ENCODE data around the gene FBXW8.

FBXW8 gene

GRCh38 chr12:116916714-116917114, 6.0 kb downstream of the FBXW8 start:
- peaks cover 23% of the 10 kb centered on the region for H3K4me1 ChIP-seq (ENCODE audit: control insufficient read depth, insufficient read depth, low read length)
- no peak overlapping the region for H3K9ac ChIP-seq (ENCODE audit: low read length)
- H3K4me3 ChIP-seq (ENCODE audit: low read length), result no peak overlapping the region
- no peaks in the 10 kb centered on the region for H3K27me3 ChIP-seq (replicated peaks; ENCODE audit: control insufficient read depth, insufficient read depth, low read length)
- H3K9me3 ChIP-seq (ENCODE audit: control insufficient read depth, low read length), result no peaks in the 10 kb centered on the region
- peak; percentile 54 for DNase-seq (ENCODE audit: low read depth)
- H3K36me3 ChIP-seq (ENCODE audit: control insufficient read depth, insufficient read depth, low read length, severe bottlenecking), result no peaks in the 10 kb centered on the region

DNA sequence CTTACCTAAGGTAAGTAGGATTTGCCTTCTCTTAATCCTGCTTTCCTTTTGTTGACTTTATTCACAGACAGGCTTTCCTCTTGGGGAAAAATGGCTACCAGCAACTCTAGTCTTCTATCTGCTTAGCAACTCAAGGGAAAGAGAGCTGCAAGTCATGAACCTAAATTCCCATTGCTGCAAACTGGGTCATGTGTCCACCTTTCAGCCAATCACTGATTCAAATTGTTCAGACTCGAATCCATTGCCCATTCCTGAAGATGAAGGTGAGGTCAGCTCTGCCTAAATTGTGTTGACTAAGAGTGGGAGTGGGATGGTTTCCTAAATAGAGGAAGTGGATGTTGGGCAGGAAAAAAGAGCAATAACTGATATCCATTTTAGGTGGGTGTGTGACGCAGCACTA, 7.7 kb downstream of the FBXW8 start:
- Histone ChIP-seq H3K4me3 (ENCODE audit: low read length) (no peak overlapping the region), H3K27me3 (replicated peaks; ENCODE audit: control insufficient read depth, insufficient read depth, low read length) (no peaks in the 10 kb centered on the region), H3K9me3 (ENCODE audit: control insufficient read depth, low read length) (no peaks in the 10 kb centered on the region), H3K9ac (ENCODE audit: low read length) (no peak overlapping the region), H3K4me1 (ENCODE audit: control insufficient read depth, insufficient read depth, low read length) (peaks cover 31% of the 10 kb centered on the region), H3K36me3 (ENCODE audit: control insufficient read depth, insufficient read depth, low read length, severe bottlenecking) (no peaks in the 10 kb centered on the region)
- DNase-seq (ENCODE audit: low read depth), result no peak

GRCh38 chr12:116919247-116919661, 8.5 kb downstream of the FBXW8 start:
- Histone ChIP-seq H3K9me3 (ENCODE audit: control insufficient read depth, low read length) (no peaks in the 10 kb centered on the region), H3K9ac (ENCODE audit: low read length) (no peak overlapping the region), H3K27me3 (replicated peaks; ENCODE audit: control insufficient read depth, insufficient read depth, low read length) (no peaks in the 10 kb centered on the region), H3K4me1 (ENCODE audit: control insufficient read depth, insufficient read depth, low read length) (peaks cover 31% of the 10 kb centered on the region), H3K4me3 (ENCODE audit: low read length) (no peak overlapping the region), H3K36me3 (ENCODE audit: control insufficient read depth, insufficient read depth, low read length, severe bottlenecking) (no peaks in the 10 kb centered on the region)
- no peak for DNase-seq (ENCODE audit: low read depth)

- Histone ChIP-seq H3K9me3 (ENCODE audit: control insufficient read depth, low read length) (no peaks in the 10 kb centered on the region), H3K9ac (ENCODE audit: low read length) (no peak overlapping the region), H3K36me3 (ENCODE audit: control insufficient read depth, insufficient read depth, low read length, severe bottlenecking) (no peaks in the 10 kb centered on the region), H3K27me3 (replicated peaks; ENCODE audit: control insufficient read depth, insufficient read depth, low read length) (no peaks in the 10 kb centered on the region), H3K4me1 (ENCODE audit: control insufficient read depth, insufficient read depth, low read length) (peaks cover 36% of the 10 kb centered on the region), H3K4me3 (ENCODE audit: low read length) (no peak overlapping the region)
- no peak for DNase-seq (ENCODE audit: low read depth)
Observed at GRCh38 chr12:116919706-116920485, 9.1 kb downstream of the FBXW8 start.

GRCh38 chr12:116920939-116921338, 10.2 kb downstream of the FBXW8 start:
- Histone ChIP-seq H3K4me1 (ENCODE audit: control insufficient read depth, insufficient read depth, low read length) (peaks cover 45% of the 10 kb centered on the region), H3K9ac (ENCODE audit: low read length) (no peak overlapping the region), H3K27me3 (replicated peaks; ENCODE audit: control insufficient read depth, insufficient read depth, low read length) (no peaks in the 10 kb centered on the region), H3K4me3 (ENCODE audit: low read length) (no peak overlapping the region), H3K36me3 (ENCODE audit: control insufficient read depth, insufficient read depth, low read length, severe bottlenecking) (no peaks in the 10 kb centered on the region), H3K9me3 (ENCODE audit: control insufficient read depth, low read length) (no peaks in the 10 kb centered on the region)
- DNase-seq (ENCODE audit: low read depth), result no peak

GRCh38 chr12:116922194-116922897, 11.6 kb downstream of the FBXW8 start:
- no peaks in the 10 kb centered on the region for H3K9me3 ChIP-seq (ENCODE audit: control insufficient read depth, low read length)
- H3K36me3 ChIP-seq (ENCODE audit: control insufficient read depth, insufficient read depth, low read length, severe bottlenecking), result no peaks in the 10 kb centered on the region
- H3K27me3 ChIP-seq (replicated peaks; ENCODE audit: control insufficient read depth, insufficient read depth, low read length), result no peaks in the 10 kb centered on the region
- H3K4me1 ChIP-seq (ENCODE audit: control insufficient read depth, insufficient read depth, low read length), result peaks cover 47% of the 10 kb centered on the region
- DNase-seq (ENCODE audit: low read depth), result peak; percentile 54
- no peak overlapping the region for H3K9ac ChIP-seq (ENCODE audit: low read length)
- no peak overlapping the region for H3K4me3 ChIP-seq (ENCODE audit: low read length)

DNA sequence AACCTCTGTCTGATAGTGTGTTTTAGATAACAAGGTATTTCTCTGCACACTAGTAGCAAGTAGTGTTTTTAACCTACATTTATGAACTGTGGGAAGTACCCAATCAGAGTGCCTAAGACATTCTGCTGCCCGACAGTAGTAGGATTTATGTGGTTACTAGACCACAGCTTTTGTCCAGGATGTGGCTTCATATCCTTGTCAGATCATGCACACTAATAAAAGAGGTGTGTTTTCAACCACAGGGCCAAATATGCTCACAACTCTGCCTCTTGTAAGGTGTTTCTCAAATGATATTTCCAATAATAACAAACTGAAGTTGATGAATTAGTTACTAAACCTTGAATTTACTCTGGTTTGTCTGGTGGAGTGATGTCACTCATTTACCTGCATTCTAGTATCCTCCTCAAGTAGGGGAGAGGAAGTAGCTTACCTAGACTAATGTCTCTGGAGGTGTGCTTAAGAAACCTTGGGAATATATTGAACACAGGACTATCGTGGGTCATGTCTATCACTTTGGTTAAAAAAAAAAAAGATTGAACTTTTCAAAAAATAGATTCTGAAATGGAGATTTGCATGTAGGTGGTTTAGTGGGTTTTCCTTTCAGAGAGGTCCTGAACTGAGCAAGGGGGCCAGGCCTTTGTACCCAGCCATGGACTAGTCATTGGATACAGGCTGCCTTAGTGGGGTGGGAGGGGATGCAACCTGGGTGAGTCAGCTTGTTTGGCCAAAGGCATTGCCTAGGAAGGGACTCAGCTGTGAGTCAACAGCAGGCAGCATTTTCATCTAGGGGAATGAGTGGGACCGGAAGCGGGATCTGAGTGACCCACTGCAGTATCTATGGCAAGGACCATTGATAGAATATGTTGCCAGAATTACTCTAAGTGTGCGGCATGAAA, 14.1 kb downstream of the FBXW8 start:
- no peak overlapping the region for H3K9ac ChIP-seq (ENCODE audit: low read length)
- H3K4me1 ChIP-seq (ENCODE audit: control insufficient read depth, insufficient read depth, low read length), result peaks cover 48% of the 10 kb centered on the region
- no peaks in the 10 kb centered on the region for H3K9me3 ChIP-seq (ENCODE audit: control insufficient read depth, low read length)
- H3K27me3 ChIP-seq (replicated peaks; ENCODE audit: control insufficient read depth, insufficient read depth, low read length), result no peaks in the 10 kb centered on the region
- H3K36me3 ChIP-seq (ENCODE audit: control insufficient read depth, insufficient read depth, low read length, severe bottlenecking), result peaks cover 17% of the 10 kb centered on the region
- peak; percentile 44 for DNase-seq (ENCODE audit: low read depth)
- H3K4me3 ChIP-seq (ENCODE audit: low read length), result no peak overlapping the region

- Histone ChIP-seq H3K27me3 (replicated peaks; ENCODE audit: control insufficient read depth, insufficient read depth, low read length) (no peaks in the 10 kb centered on the region), H3K9ac (ENCODE audit: low read length) (peak overlapping the region; percentile 61), H3K36me3 (ENCODE audit: control insufficient read depth, insufficient read depth, low read length, severe bottlenecking) (peaks cover 22% of the 10 kb centered on the region), H3K4me3 (ENCODE audit: low read length) (peak overlapping the region; percentile 37), H3K4me1 (ENCODE audit: control insufficient read depth, insufficient read depth, low read length) (peaks cover 43% of the 10 kb centered on the region), H3K9me3 (ENCODE audit: control insufficient read depth, low read length) (no peaks in the 10 kb centered on the region)
- no peak for DNase-seq (ENCODE audit: low read depth)
Observed at GRCh38 chr12:116926283-116927243, 15.8 kb downstream of the FBXW8 start.

DNA sequence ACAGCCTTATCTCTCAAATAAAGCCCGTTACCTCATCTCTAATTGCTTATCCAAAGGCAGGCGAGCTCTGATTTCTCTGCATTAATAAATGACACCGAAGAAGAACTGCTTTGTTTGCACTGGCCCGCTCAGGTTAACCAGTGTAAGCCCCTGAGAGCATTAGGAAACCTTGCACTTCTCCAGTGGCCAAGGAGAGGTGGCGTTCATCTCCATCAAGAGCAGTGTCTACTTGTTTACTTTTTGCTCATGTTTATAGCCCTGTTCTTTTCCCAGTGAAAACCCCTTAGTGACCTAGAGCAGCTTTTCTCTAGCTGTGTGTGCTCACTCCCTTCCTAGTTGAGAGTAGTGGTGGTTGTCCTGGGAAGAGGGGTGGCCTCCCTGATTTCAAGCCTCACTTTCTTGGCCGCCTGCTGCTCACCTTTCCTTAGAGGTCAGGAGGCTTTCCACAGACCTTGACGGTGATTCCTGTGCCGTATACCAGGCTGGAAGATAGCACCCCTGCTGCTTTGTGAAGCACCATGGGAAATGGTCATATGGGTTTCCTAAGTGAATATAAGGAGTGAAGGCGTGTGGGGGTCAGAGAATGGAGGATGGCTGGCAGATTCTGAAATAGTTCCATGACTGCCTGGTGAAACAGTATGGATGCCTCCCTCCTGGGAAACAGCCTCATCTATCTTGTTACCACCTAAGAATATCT, 16.6 kb downstream of the FBXW8 start:
- peaks cover 22% of the 10 kb centered on the region for H3K36me3 ChIP-seq (ENCODE audit: control insufficient read depth, insufficient read depth, low read length, severe bottlenecking)
- no peak overlapping the region for H3K4me3 ChIP-seq (ENCODE audit: low read length)
- H3K27me3 ChIP-seq (replicated peaks; ENCODE audit: control insufficient read depth, insufficient read depth, low read length), result no peaks in the 10 kb centered on the region
- H3K9me3 ChIP-seq (ENCODE audit: control insufficient read depth, low read length), result no peaks in the 10 kb centered on the region
- peaks cover 36% of the 10 kb centered on the region for H3K4me1 ChIP-seq (ENCODE audit: control insufficient read depth, insufficient read depth, low read length)
- peak overlapping the region; percentile 61 for H3K9ac ChIP-seq (ENCODE audit: low read length)
- no peak for DNase-seq (ENCODE audit: low read depth)

GRCh38 chr12:116928504-116928903, 17.8 kb downstream of the FBXW8 start:
- peaks cover 36% of the 10 kb centered on the region for H3K4me1 ChIP-seq (ENCODE audit: control insufficient read depth, insufficient read depth, low read length)
- H3K36me3 ChIP-seq (ENCODE audit: control insufficient read depth, insufficient read depth, low read length, severe bottlenecking), result peaks cover 22% of the 10 kb centered on the region
- no peaks in the 10 kb centered on the region for H3K27me3 ChIP-seq (replicated peaks; ENCODE audit: control insufficient read depth, insufficient read depth, low read length)
- no peak for DNase-seq (ENCODE audit: low read depth)
- no peak overlapping the region for H3K4me3 ChIP-seq (ENCODE audit: low read length)
- no peak overlapping the region for H3K9ac ChIP-seq (ENCODE audit: low read length)
- no peaks in the 10 kb centered on the region for H3K9me3 ChIP-seq (ENCODE audit: control insufficient read depth, low read length)
